GM12878 (cell line): Measurements from ENCODE around the gene ABCC3. TPM values are rescaled to one million over a fixed set of nuclear protein-coding genes. Genes with fewer than 3 reads are reported as not detected.

Experiments used
- ATAC-seq: fragments of 200-7000 bp; cut with Tn5 transposase; 3 replicates; pipeline ENCODE4 v1.9.1; 2020; ENCODE audit warnings: mild to moderate bottlenecking, moderate library complexity
- BruUV-seq: library from RNA; stranded (reverse); fragments of 400-500 nt; replicated peaks from 2 replicates; lab custom pipeline; 2021; lab: Mats Ljungman, UMichigan
- CTCF ChIA-PET: fragments of 300-600 bp; sonication (Branson Sonifier 250); formaldehyde crosslinking; extraction: SDS; loops from one replicate; lab custom pipeline; 2021; ENCODE audit warnings: inconsistent platforms; lab: Yijun Ruan, JAX
- POLR2A ChIA-PET: fragments of 350-600 bp; formaldehyde crosslinking; extraction: SDS; loops from one replicate; lab custom pipeline; 2021; ENCODE audit warnings: inconsistent platforms; lab: Charles Lee
- RAD21 ChIA-PET: fragments of 300-600 bp; sonication (Branson Sonifier 250); formaldehyde crosslinking; loops from one replicate; lab custom pipeline; 2023; ENCODE audit warnings: antibody characterized with exemption; ENCODE audit not compliant: unreplicated experiment; lab: Charles Lee
- SMC1A ChIA-PET: fragments of 300-600 bp; sonication (Branson Sonifier 250); formaldehyde crosslinking; loops from one replicate; lab custom pipeline; 2023; ENCODE audit not compliant: unreplicated experiment, uncharacterized antibody; lab: Charles Lee
- DNase-seq: peaks from one replicate; pipeline ENCODE4 v3.0.0-alpha.2; 2011; ENCODE audit warnings: low read depth, low spot score
- FAIRE-seq: peaks from 3 replicates; lab custom pipeline; 2011; peaks lifted over from hg19 to GRCh38; lab: Jason Lieb, UNC
- H2AFZ ChIP-seq: 2 replicates; pipeline ENCODE4 v1.6.0; 2011; ENCODE audit warnings: low read depth, low read length, control low read depth; ENCODE audit not compliant: control insufficient read depth
- H3K27ac ChIP-seq: 2 replicates; pipeline ENCODE4 v1.5.1; 2011; ENCODE audit warnings: control low read depth; ENCODE audit not compliant: control insufficient read depth, insufficient read depth
- H3K27me3 ChIP-seq, 2 experiments: replicated peaks in 1 of 2; 2 replicates each; pipeline versions ENCODE4 v1.6.0 to v1.6.1; 2011; ENCODE audit warnings: low read length in 1 of 2; ENCODE audit not compliant: control insufficient read depth in 2 of 2, insufficient read depth in 2 of 2
- H3K36me3 ChIP-seq, 2 experiments: 2 replicates each; pipeline ENCODE4 v1.5.1; 2011; ENCODE audit warnings: low read length in 1 of 2; ENCODE audit not compliant: control insufficient read depth in 2 of 2, insufficient read depth in 2 of 2
- H3K4me1 ChIP-seq: 2 replicates; pipeline ENCODE4 v1.6.1; 2011; ENCODE audit warnings: mild to moderate bottlenecking, low read length, moderate library complexity, mixed read lengths; ENCODE audit not compliant: control insufficient read depth, insufficient read depth
- H3K4me2 ChIP-seq: 2 replicates; pipeline ENCODE4 v1.6.0; 2011; ENCODE audit warnings: control low read depth; ENCODE audit not compliant: control insufficient read depth, insufficient read depth
- H3K4me3 ChIP-seq: fragments of 200-600 bp; sonication (generic); 2 replicates; pipeline ENCODE4 v1.5.1; 2016
- H3K79me2 ChIP-seq: 2 replicates; pipeline ENCODE4 v1.6.0; 2011; ENCODE audit warnings: low read length; ENCODE audit not compliant: control insufficient read depth, insufficient read depth
- H3K9ac ChIP-seq: 2 replicates; pipeline ENCODE4 v1.8.0; 2011; ENCODE audit warnings: low read length, control low read depth, mixed read lengths; ENCODE audit not compliant: control insufficient read depth, insufficient read depth
- H3K9me3 ChIP-seq: replicated peaks from 3 replicates; pipeline ENCODE4 v1.5.1; 2011; ENCODE audit warnings: mild to moderate bottlenecking, low read length; ENCODE audit not compliant: control insufficient read depth, insufficient read depth
- H4K20me1 ChIP-seq: 2 replicates; pipeline ENCODE4 v1.6.0; 2011; ENCODE audit not compliant: control insufficient read depth, insufficient read depth
- IKZF1 ChIP-seq: fragments of 450-650 bp; conservative IDR thresholded peaks from 2 replicates; pipeline ENCODE4 v1.6.1; 2017; ENCODE audit warnings: antibody characterized with exemption, mild to moderate bottlenecking
- MTA3 ChIP-seq: IDR thresholded peaks from 2 replicates; pipeline ENCODE4 v1.6.1; 2012; ENCODE audit warnings: low read length, inconsistent platforms, borderline replicate concordance
- NFYB ChIP-seq: IDR thresholded peaks from 2 replicates; pipeline ENCODE4 v1.6.1; 2011; ENCODE audit warnings: low read depth, mild to moderate bottlenecking, low read length, improper control_type of control experiment, moderate library complexity; ENCODE audit not compliant: insufficient read depth
- TBL1XR1 ChIP-seq: IDR thresholded peaks from 2 replicates; pipeline ENCODE4 v1.6.1; 2012; ENCODE audit warnings: low read depth, low read length, improper control_type of control experiment
- ZBTB11 ChIP-seq: fragments of 450-650 bp; formaldehyde crosslinking; IDR thresholded peaks from 2 replicates; pipeline ENCODE4 v1.5.0; 2022; ENCODE audit warnings: mild to moderate bottlenecking, missing genetic modification characterization
- ZNF592 ChIP-seq: fragments of 450-650 bp; IDR thresholded peaks from 2 replicates; pipeline ENCODE4 v1.6.1; 2017; ENCODE audit warnings: mild to moderate bottlenecking, moderate library complexity
- WGBS: methylation state at CpG from one replicate; pipeline ENCODE4 v1.1.6; 2016; ENCODE audit warnings: low lambda C conversion rate; ENCODE audit not compliant: insufficient replicate concordance, insufficient coverage; ENCODE audit errors: missing lambda C conversion rate; 5-methylcytosine and 5-hydroxymethylcytosine counted together
- in situ Hi-C: fragments of 300-500 bp; cut with MboI; formaldehyde crosslinking; loops from 9 replicates; pipeline ENCODE4 v1.14.3; 2018; ENCODE audit warnings: mixed read lengths
- intact Hi-C: fragments of 100-400 bp; cut with micrococcal nuclease; formaldehyde crosslinking; loops from one replicate; pipeline ENCODE4 v1.14.2; 2022; ENCODE audit not compliant: unreplicated experiment
- polyA plus RNA-seq, 11 experiments: library from polyadenylated mRNA; depleted of rRNA in 4 of 11; unstranded in 6 of 11; stranded (reverse) in 5 of 11; fragments of >200 nt; fragmentation: Nextera tagmentation in 4 of 11; fragmentation: Illumina TruSeq in 1 of 11; extraction: Ambion mirVana in 4 of 11; extraction: Trizol in 1 of 11; gene quantifications; 1 replicate in 1 of 11; 2 replicates in 10 of 11; pipeline versions ENCODE4 v1.2.1 to v1.2.3, GENCODE V29; 2011 to 2016; ENCODE audit warnings: inconsistent platforms in 2 of 11, missing spikeins in 2 of 11, low read depth in 1 of 11
- total RNA-seq, 4 experiments: library from RNA; depleted of rRNA in 3 of 4; stranded (reverse); fragments of >200 nt in 3 of 4; fragmentation: Illumina TruSeq in 1 of 4; extraction: Trizol in 1 of 4; gene quantifications; 2 replicates each; pipeline versions ENCODE4 v1.2.1 to v1.2.3, GENCODE V29; 2013 to 2021

The ABCC3 gene
- total and polyA plus RNA-seq, 10 of the 15 experiments (the other 5 are each of a cell fraction or from before 2014, with no cell fraction given), result 0.21 to 2.3 (median 0.71) TPM; not detected in 6

GRCh38 chr17:50660042-50660886, 25.6 kb downstream of the ABCC3 start:
- BruUV-seq, result no TSS peak
- Histone ChIP-seq H3K4me3 (no peak overlapping the region), H3K27me3 (no peaks in the 10 kb centered on the region), H3K4me1 (no peaks in the 10 kb centered on the region), H3K9me3 (no peaks in the 10 kb centered on the region), H4K20me1 (no peaks in the 10 kb centered on the region), H3K36me3 (no peaks in the 10 kb centered on the region), H3K27ac (no peak overlapping the region)
- ATAC-seq (no peak), FAIRE-seq (no peak), DNase-seq (no peak)
- ChIA-PET SMC1A (interaction anchor here (0.8 kb wide), 1 partner anchor 19 kb away, joined by 3 read pairs; no protein-coding TSS in a partner anchor), CTCF (interaction anchor here (1.7 kb wide), 1 partner anchor 32 kb away, joined by 5 read pairs; no protein-coding TSS in a partner anchor), POLR2A (no interaction called here)
- in situ Hi-C loops (no loop called here), intact Hi-C loops (no loop called here)
- 45% methylated on average over 10 of the region's 11 CpGs for WGBS
- TF ChIP-seq IKZF1 (no peak), MTA3 (no peak), TBL1XR1 (no peak), ZBTB11 (CRISPR knock-in tag) (no peak), NFYB (no peak), ZNF592 (no peak)
- TF ChIP-seq, all 136 proteins: peak for 0
- Histone ChIP-seq H3K79me2 (no peaks in the 10 kb centered on the region), H3K4me2 (no peak overlapping the region), H3K9ac (no peak overlapping the region), H2AFZ (no peak overlapping the region)
- RAD21 ChIA-PET, result interaction anchor here (1.0 kb wide), 1 partner anchor 45 kb away, joined by 3 read pairs; no protein-coding TSS in a partner anchor
